NOMO-1 (cell line): ENCODE measurements around the gene FAM83F.
"Not testable (repeated sequence)": the region's sequence is repeated elsewhere in the genome, so short reads cannot be mapped to it uniquely, and the experiment has no call there.

Source experiments
- DNase-seq, 2 experiments: peaks; one replicate each; lab custom pipeline; 2025; ENCODE audit not compliant: unreplicated experiment in 2 of 2; lab: John Stamatoyannopoulos, UW

Gene FAM83F

GRCh38 chr22:39994566-39995392 lies at the start of gene FAM83F:
Gene FAM83F (plus strand): TSS chr22:39994954. CDS start chr22:39995043, 89 bp downstream.
- no peak for DNase-seq

- no peak for DNase-seq
These were observed 48.6 kb upstream of the FAM83F start for GRCh38 chr22:39946126-39946502.

- DNase-seq, result peak; percentile 57 to 88
These were observed 48.1 kb upstream of the FAM83F start for GRCh38 chr22:39946503-39947219.

- no peak for DNase-seq
These were observed 47.2 kb upstream of the FAM83F start for GRCh38 chr22:39947220-39948216.

GRCh38 chr22:39949964-39950737 lies 44.6 kb upstream of the FAM83F start:
- no peak for DNase-seq

GRCh38 chr22:39951603-39952293 lies 43.0 kb upstream of the FAM83F start:
- not testable (repeated sequence) for DNase-seq

- DNase-seq, result no peak
These were observed 42.4 kb upstream of the FAM83F start for GRCh38 chr22:39952347-39952746.

GRCh38 chr22:39953101-39953500 lies 41.7 kb upstream of the FAM83F start:
- DNase-seq, result no peak

- no peak for DNase-seq
These were observed 40.1 kb upstream of the FAM83F start for GRCh38 chr22:39954584-39955055.

GRCh38 chr22:39955675-39956074 lies 39.1 kb upstream of the FAM83F start:
- no peak for DNase-seq

GRCh38 chr22:39956932-39957664 lies 37.7 kb upstream of the FAM83F start:
- DNase-seq, result peak; percentile 64 to 96

GRCh38 chr22:39958009-39958711 lies 36.6 kb upstream of the FAM83F start:
- DNase-seq, result no peak

GRCh38 chr22:39958949-39959639 lies 35.7 kb upstream of the FAM83F start:
- no peak for DNase-seq

- peak in 1 of 2 experiments; percentile 22 for DNase-seq
These were observed 34.9 kb upstream of the FAM83F start, which contains the start of gene TMA7B for GRCh38 chr22:39959640-39960447. Gene TMA7B (plus strand): TSS chr22:39960397. CDS start chr22:39964375, 3,978 bp downstream.

GRCh38 chr22:39960791-39961746 lies 33.7 kb upstream of the FAM83F start:
- DNase-seq, result peak; percentile 96 to 97
